Activated B cell treated with CpG ODN at 0.5 μM for 24 hours (primary cell): ENCODE measurements around the gene OR51B5. TPM values are rescaled to one million over a fixed set of nuclear protein-coding genes. Genes with fewer than 3 reads are reported as not detected.
"Not testable (repeated sequence)": the region's sequence is repeated elsewhere in the genome, so short reads cannot be mapped to it uniquely, and the experiment has no call there.

Experiments used
- ATAC-seq: fragments of 200-7000 bp; cut with Tn5 transposase; one replicate; pipeline ENCODE4 v1.10.0; 2021; ENCODE audit warnings: low read depth, mild to moderate bottlenecking, moderate library complexity
- CTCF ChIA-PET: fragments of 350-600 bp; sonication (Branson Sonifier 250); formaldehyde crosslinking; loops from one replicate; lab custom pipeline; 2021; ENCODE audit warnings: antibody characterized with exemption; lab: Charles Lee
- POLR2A ChIA-PET: fragments of 350-600 bp; sonication (Branson Sonifier 250); formaldehyde crosslinking; loops from one replicate; lab custom pipeline; 2021; ENCODE audit warnings: antibody characterized with exemption; lab: Charles Lee
- DNase-seq: peaks from one replicate; pipeline ENCODE4 v3.0.0; 2022
- H3K27ac Mint-ChIP-seq: one replicate; pipeline ENCODE4 v1.8.0; 2020; ENCODE audit warnings: mixed read lengths
- H3K27me3 Mint-ChIP-seq: one replicate; pipeline ENCODE4 v1.8.0; 2021; ENCODE audit warnings: mixed read lengths
- H3K36me3 Mint-ChIP-seq: one replicate; pipeline ENCODE4 v1.8.0; 2021; ENCODE audit warnings: low read depth, mixed read lengths
- H3K4me1 Mint-ChIP-seq: one replicate; pipeline ENCODE4 v1.8.0; 2021; ENCODE audit warnings: mixed read lengths
- H3K4me3 Mint-ChIP-seq: one replicate; pipeline ENCODE4 v1.8.0; 2020; ENCODE audit warnings: mild to moderate bottlenecking, mixed read lengths
- H3K9me3 Mint-ChIP-seq: one replicate; pipeline ENCODE4 v1.8.0; 2020; ENCODE audit warnings: mixed read lengths
- CTCF ChIP-seq: fragments of 200-600 bp; IDR thresholded peaks from one replicate; pipeline ENCODE4 v1.8.0; 2022; ENCODE audit warnings: antibody characterized with exemption, mild to moderate bottlenecking
- intact Hi-C: fragments of 100-400 bp; cut with micrococcal nuclease; formaldehyde crosslinking; loops from one replicate; pipeline ENCODE4 v1.15.1; 2024
- total RNA-seq: library from RNA; stranded (reverse); gene quantifications from 2 replicates; pipeline ENCODE4 v1.2.3, GENCODE V29; 2022

OR51B5 gene
- total RNA-seq, 1 donor from 2014 or later, result not detected

- no peaks in the 10 kb centered on the region for H3K4me1 Mint-ChIP-seq
- H3K36me3 Mint-ChIP-seq, result no peaks in the 10 kb centered on the region
- ATAC-seq (no peak), DNase-seq (no peak)
- no peaks in the 10 kb centered on the region for H3K27me3 Mint-ChIP-seq
- ChIA-PET CTCF (no interaction called here), POLR2A (no interaction called here)
- H3K4me3 Mint-ChIP-seq, result no peak overlapping the region
- no peak overlapping the region for H3K27ac Mint-ChIP-seq
- no peak for TF ChIP-seq CTCF
- intact Hi-C loops, result no loop called here
- no peaks in the 10 kb centered on the region for H3K9me3 Mint-ChIP-seq
These were observed 20.4 kb upstream of the OR51B5 start for GRCh38 chr11:5363679-5364078.

- H3K27ac Mint-ChIP-seq, result no peak overlapping the region
- intact Hi-C loops, result no loop called here
- H3K36me3 Mint-ChIP-seq, result no peaks in the 10 kb centered on the region
- no peak for ATAC-seq
- ChIA-PET CTCF (no interaction called here), POLR2A (no interaction called here)
- H3K9me3 Mint-ChIP-seq, result no peaks in the 10 kb centered on the region
- no peaks in the 10 kb centered on the region for H3K27me3 Mint-ChIP-seq
- no peak for DNase-seq
- H3K4me1 Mint-ChIP-seq, result no peaks in the 10 kb centered on the region
- TF ChIP-seq CTCF, result no peak
- H3K4me3 Mint-ChIP-seq, result no peak overlapping the region
These were observed 18.8 kb upstream of the OR51B5 start for GRCh38 chr11:5362017-5362625.

- H3K27me3 Mint-ChIP-seq, POLR2A ChIA-PET, H3K4me1 Mint-ChIP-seq, H3K9me3 Mint-ChIP-seq, DNase-seq, H3K27ac Mint-ChIP-seq, H3K4me3 Mint-ChIP-seq, H3K36me3 Mint-ChIP-seq, ATAC-seq, CTCF ChIA-PET, intact Hi-C loops: not testable (repeated sequence)
These were observed 12.7 kb upstream of the OR51B5 start for GRCh38 chr11:5356031-5356430.

- no peaks in the 10 kb centered on the region for H3K9me3 Mint-ChIP-seq
- ChIA-PET POLR2A (no interaction called here), CTCF (no interaction called here)
- DNase-seq (no peak), ATAC-seq (no peak)
- no peak within 1 kb of the TSS for H3K27ac Mint-ChIP-seq
- intact Hi-C loops, result no loop called here
- no peaks in the 10 kb centered on the region for H3K36me3 Mint-ChIP-seq
- no peaks in the 10 kb centered on the region for H3K4me1 Mint-ChIP-seq
- H3K27me3 Mint-ChIP-seq, result peaks cover 7% of the 10 kb centered on the region
- TF ChIP-seq CTCF, result no peak
- no peak within 1 kb of the TSS for H3K4me3 Mint-ChIP-seq
These were observed 7.9 kb upstream of the OR51B5 start, which contains the start of gene OR51B6 for GRCh38 chr11:5351208-5351607. Gene OR51B6 (plus strand): TSS chr11:5351508. CDS start chr11:5351508, 0 bp downstream.

- POLR2A ChIA-PET, result no interaction called here
- ATAC-seq (no peak), DNase-seq (no peak)
- H3K27me3 Mint-ChIP-seq, result peaks cover 5% of the 10 kb centered on the region
- H3K36me3 Mint-ChIP-seq, result no peaks in the 10 kb centered on the region
- TF ChIP-seq CTCF, result no peak
- CTCF ChIA-PET, result no interaction called here
- H3K4me3 Mint-ChIP-seq, result no peak overlapping the region
- intact Hi-C loops, result no loop called here
- H3K9me3 Mint-ChIP-seq, result no peaks in the 10 kb centered on the region
- no peak overlapping the region for H3K27ac Mint-ChIP-seq
- no peaks in the 10 kb centered on the region for H3K4me1 Mint-ChIP-seq
These were observed 6.2 kb upstream of the OR51B5 start for GRCh38 chr11:5349550-5349949.
